ENCODE results near the gene TMEM121B.

TMEM121B gene

DNA sequence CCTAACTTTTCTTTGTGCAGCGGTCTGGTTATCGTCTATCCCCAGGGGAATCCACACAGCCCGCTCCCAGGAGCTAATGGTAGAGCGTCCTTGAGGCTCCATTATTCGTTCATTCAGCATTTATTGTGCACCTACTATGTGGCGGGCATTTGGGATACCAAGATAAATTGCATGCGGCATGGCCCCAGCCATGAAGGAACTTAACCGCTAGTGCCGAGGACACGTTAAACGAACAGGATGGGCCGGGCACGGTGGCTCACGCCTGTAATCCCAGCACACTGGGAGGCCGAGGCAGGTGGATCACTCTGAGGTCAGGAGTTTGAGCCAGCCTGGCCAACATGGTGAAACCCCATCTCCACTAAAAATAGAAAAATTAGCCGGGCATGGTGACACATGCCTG, 11.2 kb downstream of the TMEM121B start:
- no peak for DNase-seq (ENCODE audit: low read depth)

DNA sequence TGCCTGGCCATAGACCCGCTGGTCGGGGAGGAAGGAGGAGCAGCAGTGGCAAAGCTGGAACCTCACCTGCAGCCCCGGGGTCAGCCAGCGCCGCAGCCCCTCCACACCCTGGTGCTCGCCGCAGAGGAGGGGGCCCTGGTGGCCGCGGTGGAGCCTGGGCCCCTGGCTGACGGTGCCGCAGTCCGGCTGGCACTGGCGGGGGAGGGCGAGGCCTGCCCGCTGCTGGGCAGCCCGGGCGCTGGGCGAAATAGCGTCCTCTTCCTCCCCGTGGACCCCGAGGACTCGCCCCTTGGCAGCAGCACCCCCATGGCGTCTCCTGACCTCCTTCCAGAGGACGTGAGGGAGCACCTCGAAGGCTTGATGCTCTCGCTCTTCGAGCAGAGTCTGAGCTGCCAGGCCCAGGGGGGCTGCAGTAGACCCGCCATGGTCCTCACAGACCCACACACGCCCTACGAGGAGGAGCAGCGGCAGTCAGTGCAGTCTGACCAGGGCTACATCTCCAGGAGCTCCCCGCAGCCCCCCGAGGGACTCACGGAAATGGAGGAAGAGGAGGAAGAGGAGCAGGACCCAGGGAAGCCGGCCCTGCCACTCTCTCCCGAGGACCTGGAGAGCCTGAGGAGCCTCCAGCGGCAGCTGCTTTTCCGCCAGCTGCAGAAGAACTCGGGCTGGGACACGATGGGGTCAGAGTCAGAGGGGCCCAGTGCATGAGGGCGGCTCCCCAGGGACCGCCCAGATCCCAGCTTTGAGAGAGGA, 11.9 kb downstream of the TMEM121B start:
- no peak for DNase-seq (ENCODE audit: low read depth)

DNA sequence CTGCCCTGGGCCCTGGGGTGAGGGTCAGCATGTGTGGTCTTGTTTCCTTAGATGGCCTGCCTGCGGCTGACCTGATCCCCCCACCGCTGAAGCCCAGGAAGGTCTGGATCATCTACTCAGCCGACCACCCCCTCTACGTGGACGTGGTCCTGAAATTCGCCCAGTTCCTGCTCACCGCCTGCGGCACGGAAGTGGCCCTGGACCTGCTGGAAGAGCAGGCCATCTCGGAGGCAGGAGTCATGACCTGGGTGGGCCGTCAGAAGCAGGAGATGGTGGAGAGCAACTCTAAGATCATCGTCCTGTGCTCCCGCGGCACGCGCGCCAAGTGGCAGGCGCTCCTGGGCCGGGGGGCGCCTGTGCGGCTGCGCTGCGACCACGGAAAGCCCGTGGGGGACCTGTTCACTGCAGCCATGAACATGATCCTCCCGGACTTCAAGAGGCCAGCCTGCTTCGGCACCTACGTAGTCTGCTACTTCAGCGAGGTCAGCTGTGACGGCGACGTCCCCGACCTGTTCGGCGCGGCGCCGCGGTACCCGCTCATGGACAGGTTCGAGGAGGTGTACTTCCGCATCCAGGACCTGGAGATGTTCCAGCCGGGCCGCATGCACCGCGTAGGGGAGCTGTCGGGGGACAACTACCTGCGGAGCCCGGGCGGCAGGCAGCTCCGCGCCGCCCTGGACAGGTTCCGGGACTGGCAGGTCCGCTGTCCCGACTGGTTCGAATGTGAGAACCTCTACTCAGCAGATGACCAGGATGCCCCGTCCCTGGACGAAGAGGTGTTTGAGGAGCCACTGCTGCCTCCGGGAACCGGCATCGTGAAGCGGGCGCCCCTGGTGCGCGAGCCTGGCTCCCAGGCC, 12.7 kb downstream of the TMEM121B start:
- no peak for DNase-seq (ENCODE audit: low read depth)

DNA sequence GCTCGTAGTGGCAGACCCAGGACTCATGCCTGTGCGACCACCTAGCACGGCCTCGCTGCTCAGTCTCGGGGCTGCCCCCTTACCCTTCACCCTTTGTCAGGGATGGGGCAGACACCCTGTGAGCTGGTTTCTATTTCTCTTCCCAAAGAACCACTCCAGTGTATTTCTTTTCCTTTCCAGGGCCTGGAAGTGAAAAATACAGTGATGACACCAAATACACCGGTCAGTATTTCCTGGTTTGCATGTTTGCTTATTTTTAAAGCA, 13.7 kb downstream of the TMEM121B start:
- DNase-seq (ENCODE audit: low read depth): no peak

DNA sequence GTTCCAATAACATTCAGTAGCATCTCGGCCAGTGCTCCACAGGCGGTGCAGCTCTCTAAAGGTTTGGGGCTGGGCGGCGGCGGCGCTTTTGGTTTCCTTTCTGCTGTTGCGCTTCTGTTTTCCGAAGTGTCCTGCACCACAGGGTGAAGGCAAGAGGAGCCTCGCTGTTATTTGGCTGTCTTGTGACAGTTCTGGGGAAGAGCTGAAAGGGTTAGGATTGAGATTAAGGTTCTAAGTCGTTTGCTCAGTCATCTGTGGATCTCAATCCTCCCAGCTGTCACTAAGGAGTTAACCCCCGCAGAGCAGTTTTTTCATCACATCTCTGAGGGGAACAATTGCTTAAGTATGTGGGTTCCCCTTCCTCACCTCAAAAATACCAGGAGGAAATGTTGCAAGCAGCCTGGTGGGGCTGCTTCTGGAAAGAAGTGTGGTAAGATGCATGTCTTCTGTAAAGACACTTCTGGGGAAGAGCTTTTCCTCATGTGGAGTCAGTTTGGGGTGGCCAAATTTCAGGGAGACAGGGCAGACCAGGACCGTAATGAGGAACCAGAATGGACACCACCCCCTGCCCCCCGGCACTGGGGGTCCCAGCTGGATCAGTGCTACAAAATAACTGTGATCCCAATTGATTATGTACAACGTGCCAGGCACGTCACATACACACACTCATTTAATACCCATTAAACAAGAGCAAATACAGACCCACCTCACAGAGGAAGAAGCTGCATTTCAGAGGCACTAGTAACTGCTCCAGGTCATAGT, 14.2 kb downstream of the TMEM121B start:
- DNase-seq (ENCODE audit: low read depth): no peak

DNA sequence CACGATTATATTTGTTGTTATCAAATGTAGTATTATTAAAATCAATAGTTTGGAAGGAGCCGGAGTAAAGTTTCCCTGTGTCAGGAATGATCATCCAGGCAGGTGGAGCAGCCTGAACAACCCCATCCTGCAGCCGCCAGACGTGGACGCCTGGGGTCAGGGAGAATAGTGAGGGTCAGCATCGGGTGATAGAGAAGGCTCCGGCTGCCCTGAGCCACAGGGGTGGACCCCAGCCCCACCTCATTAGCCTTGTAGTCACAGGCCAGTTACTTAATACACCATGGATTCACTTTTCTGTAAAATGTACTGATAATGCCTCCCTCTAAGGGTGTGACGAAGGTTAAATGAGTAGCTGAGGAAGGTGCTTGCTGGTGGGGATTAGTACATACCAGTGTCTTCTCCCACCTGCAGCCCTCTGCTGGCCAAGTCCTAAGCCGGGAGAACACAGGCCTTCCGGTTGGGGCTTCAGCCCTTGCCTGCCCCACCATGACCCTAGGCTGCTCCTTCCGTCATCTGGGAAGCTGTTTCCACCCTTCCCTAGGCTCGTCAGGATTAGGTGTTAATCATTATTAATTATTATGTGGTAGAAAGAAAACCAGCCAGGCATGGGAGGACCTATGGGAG, 14.9 kb downstream of the TMEM121B start:
- DNase-seq (ENCODE audit: low read depth): no peak

DNA sequence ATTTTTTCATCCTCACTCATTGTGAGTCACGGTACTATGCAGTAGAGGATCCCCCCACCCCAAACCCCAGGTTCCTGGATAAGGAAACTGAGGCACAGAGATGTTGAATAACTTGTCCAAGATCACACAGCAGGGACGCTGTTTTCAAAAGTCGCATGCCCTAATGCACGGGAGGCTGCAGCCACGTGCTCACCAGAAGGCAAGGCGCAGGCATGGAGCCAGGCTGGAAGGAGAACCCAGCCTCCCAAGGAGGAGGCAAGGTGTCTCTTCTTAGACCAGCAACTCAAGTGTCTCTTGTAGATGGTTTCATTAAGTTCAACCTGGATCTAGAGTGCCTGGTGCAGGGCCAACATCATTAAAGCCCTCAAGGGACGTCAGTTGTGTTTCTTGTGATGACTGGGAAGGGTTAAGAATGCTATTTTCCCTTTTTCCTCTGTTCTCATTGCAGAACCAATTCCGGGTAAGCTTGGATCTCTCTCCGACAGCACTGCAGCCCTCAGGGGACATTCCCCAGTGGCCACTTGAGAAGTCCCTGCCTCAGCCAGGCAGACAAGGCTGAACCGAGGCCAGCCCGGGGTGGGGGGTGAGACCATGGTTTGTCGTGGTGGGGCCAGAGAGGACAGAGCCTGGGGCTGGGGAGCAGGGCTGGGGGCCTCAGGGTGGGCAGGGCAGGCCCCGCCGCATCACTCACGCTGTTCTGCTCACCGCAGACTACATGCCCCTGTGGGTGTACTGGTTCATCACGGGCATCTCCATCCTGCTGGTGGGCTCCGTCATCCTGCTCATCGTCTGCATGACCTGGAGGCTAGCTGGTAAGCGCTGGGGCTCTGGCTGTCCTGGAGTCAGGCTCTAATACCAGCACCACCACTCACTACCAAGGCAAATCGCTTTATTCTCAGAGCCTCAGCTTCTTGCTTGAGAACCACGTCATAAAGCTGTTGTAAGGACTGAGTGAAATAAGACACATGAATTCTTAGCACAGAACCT, 15.7 kb downstream of the TMEM121B start:
- no peak for DNase-seq (ENCODE audit: low read depth)

DNA sequence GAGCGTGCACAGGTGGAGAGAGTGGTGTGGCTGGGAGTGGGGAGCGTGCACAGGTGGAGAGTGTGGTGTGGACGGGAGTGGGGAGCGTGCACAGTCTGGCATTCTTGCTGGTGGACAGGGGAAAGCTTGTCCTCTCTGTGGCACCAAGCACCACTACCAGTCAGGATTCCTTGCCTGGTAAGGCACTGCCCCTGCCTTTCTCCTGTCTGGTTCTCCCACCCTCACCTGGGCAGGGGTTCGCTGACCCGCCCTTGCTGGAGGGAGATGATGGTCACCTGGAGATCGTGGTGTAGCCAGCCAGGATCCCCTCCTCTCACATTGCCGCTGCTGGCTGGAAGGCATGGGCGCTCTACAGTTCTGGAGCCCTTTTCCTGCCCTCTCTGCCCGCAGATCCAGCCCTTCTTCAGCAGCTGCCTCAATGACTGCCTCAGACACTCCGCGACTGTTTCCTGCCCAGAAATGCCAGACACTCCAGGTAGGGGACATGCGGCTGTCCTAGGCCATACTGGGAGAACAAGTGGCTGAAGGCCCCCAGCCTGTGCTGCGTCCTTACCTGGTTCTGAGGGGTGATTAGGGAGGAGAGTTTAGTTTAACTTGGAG, 16.7 kb downstream of the TMEM121B start:
- no peak for DNase-seq (ENCODE audit: low read depth)

DNA sequence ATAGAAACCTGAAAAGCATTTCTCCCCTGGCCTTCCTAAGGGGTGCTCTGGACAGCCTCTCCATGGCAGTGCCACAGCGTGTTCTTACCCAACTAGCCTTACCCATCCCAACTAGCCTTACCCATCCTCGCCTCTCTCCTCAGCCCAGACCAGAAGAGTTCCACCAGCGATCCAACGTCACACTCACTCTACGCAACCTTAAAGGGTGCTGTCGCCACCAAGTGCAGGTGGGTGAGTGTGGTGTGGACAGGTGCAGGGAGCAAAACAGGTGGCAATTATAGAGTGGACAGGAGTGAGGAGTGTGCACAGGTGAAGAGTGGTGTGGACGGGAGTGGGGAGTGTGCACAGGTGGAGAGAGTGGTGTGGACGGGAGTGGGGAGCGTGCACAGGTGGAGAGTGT, 17.8 kb downstream of the TMEM121B start:
- DNase-seq (ENCODE audit: low read depth): no peak

DNA sequence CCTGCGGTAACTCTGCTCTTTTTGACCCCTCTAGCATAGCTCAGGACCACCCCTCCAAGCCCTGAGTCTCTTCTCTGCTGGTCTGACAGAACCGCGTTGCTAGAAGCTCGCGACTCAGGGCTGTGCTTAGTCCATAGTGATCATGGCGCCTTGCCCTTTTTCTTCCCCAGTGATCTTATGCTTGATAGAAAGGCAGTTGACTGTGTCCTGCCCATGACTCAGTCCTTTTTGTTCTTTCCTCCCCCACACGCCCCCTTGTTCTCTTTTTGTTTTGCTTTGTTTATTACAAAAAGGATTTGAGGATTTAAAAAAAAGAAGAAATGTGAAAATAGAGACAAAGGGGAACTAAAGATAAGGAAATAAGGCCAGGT, 18.9 kb downstream of the TMEM121B start:
- DNase-seq (ENCODE audit: low read depth): no peak

DNA sequence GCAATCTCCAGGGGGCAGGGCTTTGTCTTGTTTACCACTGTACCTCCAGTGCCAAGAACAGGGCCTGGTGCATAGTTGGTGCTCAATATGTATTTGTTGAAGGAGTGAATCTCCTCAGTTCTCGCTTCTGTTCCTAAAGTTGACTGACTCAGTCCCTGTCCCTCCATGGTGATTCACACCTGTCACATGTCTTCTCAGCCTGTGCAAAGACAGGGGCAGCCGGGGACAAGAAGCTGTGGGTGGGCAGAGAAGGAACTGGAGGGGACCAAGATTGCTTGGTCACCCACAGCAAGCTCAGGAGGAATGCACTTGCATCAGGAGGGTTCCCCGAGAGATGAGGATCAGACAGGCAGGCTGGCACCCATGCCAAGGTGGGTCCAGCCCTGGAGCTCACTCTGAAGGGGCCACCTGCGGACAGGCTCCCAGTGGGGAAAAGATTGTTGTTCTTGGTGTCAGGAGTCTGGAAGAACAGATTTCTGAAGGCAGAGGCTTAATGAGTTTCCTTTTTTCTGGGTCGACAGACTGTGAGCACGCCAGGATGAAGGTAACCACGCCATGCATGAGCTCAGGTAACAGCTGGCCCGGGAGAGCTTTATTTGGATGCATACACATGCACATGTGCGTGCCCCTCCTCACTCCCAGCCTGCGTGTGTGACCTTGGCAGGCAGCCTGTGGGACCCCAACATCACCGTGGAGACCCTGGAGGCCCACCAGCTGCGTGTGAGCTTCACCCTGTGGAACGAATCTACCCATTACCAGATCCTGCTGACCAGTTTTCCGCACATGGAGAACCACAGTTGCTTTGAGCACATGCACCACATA, 19.5 kb downstream of the TMEM121B start:
- DNase-seq (ENCODE audit: low read depth): no peak

DNA sequence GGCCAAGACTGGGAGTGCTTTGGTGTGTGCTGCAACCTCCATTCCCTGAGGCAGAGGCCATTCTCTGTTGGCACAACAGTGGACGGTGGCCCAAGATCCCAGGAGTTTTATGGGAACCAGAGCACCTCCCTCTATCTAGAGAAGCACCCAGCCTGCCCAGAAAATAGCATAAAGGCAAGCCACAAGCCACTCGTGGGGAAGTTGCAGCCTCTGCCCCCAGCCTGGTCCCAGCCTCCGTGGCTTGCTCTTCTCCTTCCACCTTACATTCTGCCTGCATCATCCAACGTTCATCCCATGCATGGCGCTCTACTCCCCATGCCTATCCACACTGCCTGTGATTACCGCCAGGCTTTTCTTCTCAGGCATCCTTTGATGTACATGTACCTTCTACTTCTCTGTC, 20.5 kb downstream of the TMEM121B start:
- DNase-seq (ENCODE audit: low read depth): no peak

DNA sequence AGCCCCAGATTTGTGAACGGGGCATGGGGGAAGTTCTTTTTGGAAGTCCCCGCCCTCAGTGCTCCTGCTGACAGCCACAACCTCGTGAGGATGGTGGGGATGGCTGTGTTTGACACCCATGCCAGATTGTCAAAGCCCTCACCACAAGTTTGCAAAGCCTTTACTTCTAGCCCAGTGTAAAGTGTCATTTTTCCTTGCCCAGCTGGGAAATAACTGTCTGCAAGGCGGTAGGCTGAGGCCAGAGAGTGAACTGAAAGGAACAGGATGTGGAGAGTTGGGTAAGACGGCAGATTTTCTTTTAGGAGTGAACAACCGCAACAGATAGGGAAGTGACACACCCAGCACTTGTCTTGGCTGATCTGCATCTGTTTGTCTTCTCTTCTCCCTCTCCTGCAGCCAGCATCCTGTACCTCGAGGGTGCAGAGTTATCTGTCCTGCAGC, 22.8 kb downstream of the TMEM121B start:
- peak; percentile 58 for DNase-seq (ENCODE audit: low read depth)

DNA sequence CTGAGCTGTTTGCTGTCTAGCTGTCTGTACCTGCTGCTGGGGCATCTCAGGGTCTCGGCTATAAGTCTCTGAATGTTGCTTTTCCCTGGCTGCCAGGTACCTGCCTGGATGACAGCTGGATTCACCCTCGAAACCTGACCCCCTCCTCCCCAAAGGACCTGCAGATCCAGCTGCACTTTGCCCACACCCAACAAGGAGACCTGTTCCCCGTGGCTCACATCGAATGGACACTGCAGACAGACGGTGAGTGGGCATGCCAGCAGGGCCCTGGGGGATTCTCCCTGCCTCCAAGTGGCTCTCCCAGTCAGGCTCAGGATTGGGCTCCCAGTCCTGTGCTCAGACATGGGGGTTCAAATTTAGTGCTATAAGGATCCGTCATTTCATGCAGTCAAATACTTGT, 23.5 kb downstream of the TMEM121B start:
- no peak for DNase-seq (ENCODE audit: low read depth)

DNA sequence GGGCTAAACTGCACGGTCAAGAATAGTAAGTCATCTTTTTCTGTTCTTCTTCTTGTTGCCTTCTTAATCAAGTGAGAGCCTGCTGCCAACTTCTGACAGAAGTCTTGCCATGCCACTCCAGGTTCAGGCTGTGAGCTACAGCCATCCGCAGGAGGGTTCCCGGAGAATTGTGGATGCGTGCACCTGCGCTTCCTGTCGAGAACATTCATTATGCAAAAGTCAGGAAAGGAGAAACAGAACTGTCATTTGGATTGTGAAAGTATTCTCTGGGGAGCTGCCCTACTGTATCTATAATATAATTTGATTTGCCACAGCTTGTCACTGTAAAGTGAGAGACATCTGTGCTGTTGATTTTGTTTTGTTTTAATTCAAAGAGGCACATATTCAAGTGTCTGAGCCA, 24.1 kb downstream of the TMEM121B start:
- no peak for DNase-seq (ENCODE audit: low read depth)

DNA sequence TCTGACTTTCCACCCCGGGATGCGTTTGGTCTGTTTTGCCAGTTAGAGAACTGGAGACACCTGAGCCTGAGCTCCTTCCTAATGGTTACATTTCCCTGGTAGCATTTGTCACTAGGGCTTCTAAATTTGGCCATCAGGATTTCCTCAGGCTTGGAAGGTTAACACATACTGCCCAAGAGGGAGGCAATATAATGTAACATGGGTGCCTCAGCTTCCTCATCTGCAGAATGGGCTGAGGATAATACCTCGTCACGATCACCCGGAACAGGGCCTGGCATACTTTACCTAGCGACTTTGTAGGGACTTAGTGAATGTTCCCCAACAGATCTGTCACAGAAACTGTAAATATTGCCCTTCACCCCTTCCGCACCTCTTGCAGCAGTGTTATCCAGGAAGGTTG, 25.1 kb downstream of the TMEM121B start:
- no peak for DNase-seq (ENCODE audit: low read depth)

DNA sequence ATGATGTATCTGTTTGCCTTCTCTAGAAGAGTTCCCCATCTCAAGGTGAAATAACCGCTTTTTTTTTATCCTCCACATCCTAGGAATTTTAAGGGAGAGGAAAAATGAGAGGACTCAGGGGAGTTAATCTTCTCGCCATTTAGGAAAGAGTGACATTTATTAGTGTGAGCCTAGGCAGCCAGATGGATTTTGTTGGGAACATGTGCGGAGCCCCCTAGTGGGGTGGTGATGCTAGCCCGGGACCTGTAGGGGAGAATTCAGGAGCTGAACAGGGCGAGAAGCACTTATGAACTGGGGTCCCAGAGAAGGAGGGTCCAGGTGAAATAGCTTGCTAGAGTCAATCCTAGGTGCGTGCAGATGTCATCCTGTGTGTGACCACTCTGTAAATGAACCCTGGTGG, 25.6 kb downstream of the TMEM121B start:
- DNase-seq (ENCODE audit: low read depth): no peak

DNA sequence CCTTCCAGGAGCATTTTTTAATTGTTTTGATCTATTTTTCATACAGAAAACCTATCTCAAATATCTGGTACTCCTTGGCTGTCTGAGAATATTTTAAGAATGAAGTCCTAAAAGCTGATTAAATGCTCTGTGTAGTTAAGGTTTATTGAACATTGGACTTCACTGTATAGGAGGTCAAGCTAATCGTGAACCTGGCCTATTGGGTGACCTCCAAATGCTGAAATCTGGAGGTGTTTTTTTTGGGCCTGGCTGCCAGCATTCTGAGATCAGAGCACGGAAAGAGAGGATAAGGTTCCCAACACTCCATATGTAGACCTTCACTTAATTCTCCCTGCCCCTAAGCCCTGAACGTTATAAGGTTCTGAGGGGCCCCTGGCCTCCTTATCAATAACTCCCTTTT, 28.1 kb downstream of the TMEM121B start:
- no peak for DNase-seq (ENCODE audit: low read depth)

DNA sequence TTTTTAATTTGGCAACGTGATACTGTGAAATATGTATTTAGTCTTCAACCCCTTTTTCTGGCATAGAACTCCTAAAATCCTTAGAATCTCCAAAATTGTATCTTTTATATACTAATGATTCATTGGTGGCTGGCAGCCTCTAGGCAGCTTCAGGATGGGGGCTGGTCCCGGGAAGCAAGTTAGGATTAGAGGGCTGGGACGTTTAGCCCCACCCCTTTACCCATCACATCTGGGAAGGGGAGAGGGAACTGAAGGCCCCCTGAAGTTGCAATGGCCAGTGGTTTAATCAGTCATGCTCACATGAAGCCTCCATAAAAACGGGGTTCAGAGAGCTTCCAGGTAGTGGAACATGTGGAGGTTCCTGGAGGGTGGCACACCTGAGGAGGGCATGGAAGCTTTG, 29.3 kb downstream of the TMEM121B start:
- no peak for DNase-seq (ENCODE audit: low read depth)

DNA sequence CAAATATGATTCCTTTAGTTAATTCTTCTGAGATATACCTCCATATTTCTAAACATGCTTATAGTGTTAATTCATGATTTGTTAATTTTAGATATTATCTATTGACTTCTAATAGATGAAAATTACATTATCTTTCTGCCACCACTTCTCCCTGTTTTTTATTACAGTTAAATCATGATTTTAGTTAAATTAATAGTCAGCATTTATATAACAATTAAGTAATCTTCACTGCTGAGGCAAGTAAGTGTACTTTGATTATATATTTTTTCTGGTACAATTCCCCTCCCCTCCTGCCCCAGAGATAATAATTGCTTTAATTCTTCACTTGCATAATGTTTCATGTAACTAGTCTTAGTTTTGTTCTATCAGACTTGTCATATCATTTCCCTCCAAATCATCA, 30.6 kb downstream of the TMEM121B start:
- DNase-seq (ENCODE audit: low read depth): no peak

Measured in CMK (cell line).